Upper lobe of right lung (tissue), 1 donor: Measurements from ENCODE around the gene GPC5. TPM values are rescaled to one million over a fixed set of nuclear protein-coding genes. Genes with fewer than 3 reads are reported as not detected.

Experiments used
- ATAC-seq: fragments of 200-7000 bp; cut with Tn5 transposase; one replicate; pipeline ENCODE4 v1.9.1; 2020; ENCODE audit warnings: mild to moderate bottlenecking, moderate library complexity
- DNase-seq: peaks from one replicate; pipeline ENCODE4 v3.0.0-alpha.2; 2020
- H3K27ac ChIP-seq: fragments of 200-600 bp; one replicate; pipeline ENCODE4 v1.8.0; 2022
- H3K27me3 ChIP-seq: fragments of 200-600 bp; one replicate; pipeline ENCODE4 v1.8.0; 2022; ENCODE audit warnings: mild to moderate bottlenecking
- H3K36me3 ChIP-seq: fragments of 200-600 bp; one replicate; pipeline ENCODE4 v1.8.0; 2022
- H3K4me1 ChIP-seq: fragments of 200-600 bp; one replicate; pipeline ENCODE4 v1.8.0; 2022
- H3K4me3 ChIP-seq: fragments of 200-600 bp; one replicate; pipeline ENCODE4 v1.8.0; 2022; ENCODE audit warnings: mild to moderate bottlenecking
- H3K9me3 ChIP-seq: fragments of 200-600 bp; one replicate; pipeline ENCODE4 v1.8.0; 2022
- intact Hi-C: fragments of 100-400 bp; cut with DNase I; formaldehyde crosslinking; loops from one replicate; pipeline ENCODE4 v1.11.0; 2022
- total RNA-seq: library from RNA; stranded (reverse); fragmentation: NEBNext Ultra II Directional; extraction: Animal tissue kit (Norgen Biotek cat#: 25700); gene quantifications from one replicate; pipeline ENCODE4 v1.2.1, GENCODE V29; 2021
- TF ChIP-seq, protein P1 (sequence below): fragments of 200-600 bp; IDR thresholded peaks from one replicate; pipeline ENCODE4 v1.8.0; 2022; ENCODE audit warnings: antibody characterized with exemption
- donor health status: DM: no; HTN: yes; CAD: no; lungs with severe emphysema.

The GPC5 gene
- total RNA-seq, 1 donor from 2014 or later, result 8.1 TPM

DNA sequence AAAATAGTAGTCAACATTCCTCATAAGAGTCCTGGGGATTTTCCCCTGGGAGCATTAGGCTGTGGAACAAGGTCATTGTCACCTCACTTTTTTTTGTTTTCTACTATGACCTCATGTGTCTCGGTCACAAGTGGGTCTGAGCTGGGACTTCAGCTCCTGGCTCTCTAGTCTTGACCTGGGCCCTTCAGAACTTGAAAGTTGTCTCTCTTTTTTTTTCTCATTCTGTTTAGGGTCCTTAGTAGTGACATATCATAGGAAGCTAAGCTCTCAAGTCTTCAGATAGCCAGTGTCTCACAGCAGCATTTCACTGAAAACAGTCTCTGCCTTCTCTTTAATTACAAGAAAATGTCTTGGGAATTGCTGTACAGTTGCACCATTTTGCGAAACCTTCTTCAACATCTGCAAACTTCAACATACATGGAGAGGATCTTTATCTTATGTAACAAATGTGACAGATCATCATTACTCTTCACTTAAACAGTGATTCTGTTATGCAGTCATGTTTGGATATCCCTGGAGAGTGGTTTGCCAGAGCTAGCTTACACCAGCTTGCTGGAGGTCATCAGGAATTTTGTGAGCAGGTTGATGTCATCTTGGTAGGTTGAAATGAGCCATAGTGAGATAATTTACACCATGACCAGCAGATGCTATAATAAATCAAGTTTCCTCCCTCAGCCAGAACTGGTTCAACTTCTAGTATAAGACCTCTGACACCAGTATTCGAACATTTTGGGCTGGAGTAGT is 131.5 kb downstream of the GPC5 start:
- DNase-seq (no peak), ATAC-seq (no peak)
- no peaks in the 10 kb centered on the region for H3K4me1 ChIP-seq
- no peaks in the 10 kb centered on the region for H3K27me3 ChIP-seq
- no peaks in the 10 kb centered on the region for H3K9me3 ChIP-seq
- intact Hi-C loops, result no loop called here
- TF ChIP-seq, protein P1, sequence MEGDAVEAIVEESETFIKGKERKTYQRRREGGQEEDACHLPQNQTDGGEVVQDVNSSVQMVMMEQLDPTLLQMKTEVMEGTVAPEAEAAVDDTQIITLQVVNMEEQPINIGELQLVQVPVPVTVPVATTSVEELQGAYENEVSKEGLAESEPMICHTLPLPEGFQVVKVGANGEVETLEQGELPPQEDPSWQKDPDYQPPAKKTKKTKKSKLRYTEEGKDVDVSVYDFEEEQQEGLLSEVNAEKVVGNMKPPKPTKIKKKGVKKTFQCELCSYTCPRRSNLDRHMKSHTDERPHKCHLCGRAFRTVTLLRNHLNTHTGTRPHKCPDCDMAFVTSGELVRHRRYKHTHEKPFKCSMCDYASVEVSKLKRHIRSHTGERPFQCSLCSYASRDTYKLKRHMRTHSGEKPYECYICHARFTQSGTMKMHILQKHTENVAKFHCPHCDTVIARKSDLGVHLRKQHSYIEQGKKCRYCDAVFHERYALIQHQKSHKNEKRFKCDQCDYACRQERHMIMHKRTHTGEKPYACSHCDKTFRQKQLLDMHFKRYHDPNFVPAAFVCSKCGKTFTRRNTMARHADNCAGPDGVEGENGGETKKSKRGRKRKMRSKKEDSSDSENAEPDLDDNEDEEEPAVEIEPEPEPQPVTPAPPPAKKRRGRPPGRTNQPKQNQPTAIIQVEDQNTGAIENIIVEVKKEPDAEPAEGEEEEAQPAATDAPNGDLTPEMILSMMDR, result no peak
- H3K36me3 ChIP-seq, result no peaks in the 10 kb centered on the region
- no peak overlapping the region for H3K27ac ChIP-seq
- H3K4me3 ChIP-seq, result no peak overlapping the region

DNA sequence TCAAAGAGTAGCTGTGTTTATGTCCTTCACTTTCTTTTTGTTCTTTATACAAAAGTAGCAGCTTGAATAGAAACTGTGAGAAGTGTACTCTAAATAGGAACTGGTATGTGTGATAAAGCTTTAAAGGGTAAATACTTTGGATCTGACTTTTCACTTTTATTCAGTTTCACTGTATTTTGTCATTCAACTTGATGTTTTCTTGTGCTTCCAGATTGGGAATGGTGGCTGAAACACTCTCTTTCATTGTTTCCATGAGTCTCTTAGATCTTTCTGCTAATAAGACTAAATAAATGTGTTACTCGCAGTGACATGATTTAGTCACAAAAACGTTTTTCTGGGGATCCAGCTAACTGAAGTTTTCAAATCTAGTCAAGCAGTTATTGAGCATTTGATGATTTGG is 133.2 kb downstream of the GPC5 start:
- intact Hi-C loops, result no loop called here
- no peaks in the 10 kb centered on the region for H3K9me3 ChIP-seq
- TF ChIP-seq, protein P1, result no peak
- DNase-seq (no peak), ATAC-seq (no peak)
- no peaks in the 10 kb centered on the region for H3K36me3 ChIP-seq
- no peaks in the 10 kb centered on the region for H3K27me3 ChIP-seq
- no peaks in the 10 kb centered on the region for H3K4me1 ChIP-seq
- no peak overlapping the region for H3K27ac ChIP-seq
- no peak overlapping the region for H3K4me3 ChIP-seq

DNA sequence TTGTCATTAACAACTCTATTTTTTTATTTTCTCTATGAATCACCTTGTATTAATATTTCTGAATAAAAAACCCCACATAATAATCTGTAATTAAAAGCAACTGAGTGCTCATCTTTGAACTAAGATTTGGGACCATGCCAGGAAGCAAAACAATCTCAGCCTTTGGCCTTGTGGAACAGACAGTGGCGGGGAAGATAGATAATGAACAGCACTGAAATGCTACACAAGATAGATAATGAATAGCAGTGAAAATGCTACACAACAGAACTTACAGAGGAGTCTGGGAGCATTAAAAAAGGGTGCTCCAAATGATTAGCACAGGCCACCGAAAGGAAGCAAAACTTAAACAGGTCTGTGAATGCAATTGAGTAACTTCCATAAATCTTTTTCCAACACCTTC is 134.9 kb downstream of the GPC5 start:
- Histone ChIP-seq H3K9me3 (no peaks in the 10 kb centered on the region), H3K4me1 (no peaks in the 10 kb centered on the region), H3K4me3 (no peak overlapping the region), H3K27ac (no peak overlapping the region), H3K27me3 (no peaks in the 10 kb centered on the region), H3K36me3 (no peaks in the 10 kb centered on the region)
- TF ChIP-seq, protein P1, result no peak
- no peak for ATAC-seq
- DNase-seq, result no peak
- intact Hi-C loops, result no loop called here

DNA sequence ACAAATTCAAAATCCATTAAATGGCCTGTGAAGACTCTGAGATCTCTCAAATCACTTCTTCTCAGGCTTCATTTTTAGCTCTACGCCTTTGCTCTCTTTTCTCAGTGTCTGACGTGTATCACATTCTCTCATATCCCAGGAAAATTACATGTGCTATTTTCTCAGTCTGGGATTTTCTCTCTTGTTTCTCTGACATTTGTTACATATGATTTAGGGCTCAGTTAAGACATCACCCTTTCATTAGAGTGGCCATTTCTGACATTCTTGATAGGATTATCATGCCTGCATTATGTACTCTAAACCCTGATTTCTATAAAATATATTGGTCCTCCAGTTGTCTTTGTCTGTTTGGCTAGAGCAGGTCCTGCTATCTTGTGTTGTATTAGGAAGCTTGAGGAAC is 136.6 kb downstream of the GPC5 start:
- Histone ChIP-seq H3K4me3 (no peak overlapping the region), H3K9me3 (no peaks in the 10 kb centered on the region), H3K27ac (no peak overlapping the region), H3K36me3 (no peaks in the 10 kb centered on the region), H3K4me1 (no peaks in the 10 kb centered on the region), H3K27me3 (no peaks in the 10 kb centered on the region)
- TF ChIP-seq, protein P1, result no peak
- no peak for ATAC-seq
- DNase-seq, result no peak
- intact Hi-C loops, result no loop called here

DNA sequence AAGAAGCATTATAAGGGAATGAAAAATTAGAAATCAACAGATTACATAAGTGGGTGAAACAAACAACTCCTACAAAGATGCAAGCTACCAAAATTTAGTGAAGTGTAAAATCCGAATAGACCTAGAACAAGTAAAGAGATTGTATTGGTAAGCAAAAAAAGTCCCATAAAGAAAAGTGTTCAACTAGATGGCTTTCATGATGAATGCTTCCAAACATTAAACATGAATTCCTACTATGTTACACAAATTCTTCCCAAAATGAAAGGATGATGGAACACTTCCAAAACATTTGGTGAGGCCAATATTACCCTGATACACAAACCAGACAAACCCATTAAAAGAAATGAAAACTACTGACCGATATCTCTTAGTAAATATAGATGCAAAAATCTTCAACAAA is 139.0 kb downstream of the GPC5 start:
- Histone ChIP-seq H3K36me3 (no peaks in the 10 kb centered on the region), H3K9me3 (no peaks in the 10 kb centered on the region), H3K4me1 (no peaks in the 10 kb centered on the region), H3K27me3 (no peaks in the 10 kb centered on the region), H3K4me3 (no peak overlapping the region), H3K27ac (no peak overlapping the region)
- ATAC-seq (no peak), DNase-seq (no peak)
- intact Hi-C loops, result no loop called here
- TF ChIP-seq, protein P1, result no peak
